ENCODE results near the gene PRRT4. TPM values are rescaled to one million over a fixed set of nuclear protein-coding genes. Genes with fewer than 3 reads are reported as not detected.

The PRRT4 gene
- total and polyA plus RNA-seq, 9 of the 15 experiments (the other 6 are each of a cell fraction or from before 2014, with no cell fraction given): not detected

DNA sequence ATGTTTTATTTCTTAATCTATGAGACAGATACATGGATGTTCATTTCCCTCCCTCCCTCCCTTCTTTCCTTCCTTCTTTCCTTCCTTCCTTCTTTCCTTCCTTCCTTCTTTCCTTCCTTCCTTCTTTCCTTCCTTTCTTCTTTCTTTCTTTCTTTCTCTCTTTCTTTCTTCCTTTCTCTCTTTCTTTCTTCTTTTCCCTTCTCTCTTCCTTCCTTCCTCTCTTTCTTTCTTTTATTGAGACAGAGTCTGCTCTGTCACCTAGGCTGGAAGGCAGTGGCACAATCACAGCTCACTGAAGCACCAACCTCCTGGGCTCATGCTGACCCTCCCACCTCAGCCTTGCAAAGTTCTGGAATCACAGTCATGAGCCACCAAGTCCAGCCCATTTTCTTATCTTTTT lies 5.5 kb upstream of the PRRT4 start:
- no peak overlapping the region for H3K9ac ChIP-seq (ENCODE audit: insufficient read depth in 1 of 2, low read depth in 2 of 2, low read length in 2 of 2)
- peaks cover under 1 to 6% of the 10 kb centered on the region in 2 experiments; a peak in 2 of 5 replicates for H3K4me1 ChIP-seq (replicated peaks in 1 of 2; ENCODE audit: control insufficient read depth in 2 of 2, insufficient read depth in 2 of 2, low read length in 2 of 2)
- CTCF ChIA-PET (ENCODE audit: low intra/inter-chr PET ratio): no interaction called here
- no peak overlapping the region for H3K27ac ChIP-seq (ENCODE audit: extremely low read depth, low read depth, low read length)
- FAIRE-seq: no peak
- no peak for DNase-seq (ENCODE audit: extremely low read depth in 1 of 4, low spot score in 3 of 4)
- POLR2A ChIA-PET: interaction anchor here (0.8 to 2.0 kb wide), 2 partner anchors 10 to 12 kb away, joined by 3 to 5 read pairs; no protein-coding TSS in a partner anchor
- intact Hi-C loops (cut with micrococcal nuclease) (no loop called here), in situ Hi-C loops (cut with MboI) (no loop called here)
- no peak for ATAC-seq
- H2AFZ ChIP-seq (ENCODE audit: low read depth, low read length): no peak overlapping the region
- H3K27me3 ChIP-seq (ENCODE audit: control insufficient read depth in 2 of 2, insufficient read depth in 2 of 2, low read length in 2 of 2): peaks cover 23 to 31% of the 10 kb centered on the region in 2 experiments
- H3K79me2 ChIP-seq (ENCODE audit: control insufficient read depth, insufficient read depth, low read length): no peaks in the 10 kb centered on the region
- no peaks in the 10 kb centered on the region for H3K9me1 ChIP-seq (ENCODE audit: control insufficient read depth, insufficient read depth, low read length)
- H3K9me3 ChIP-seq (replicated peaks; ENCODE audit: control insufficient read depth, insufficient read depth, low read depth, low read length): no peaks in the 10 kb centered on the region
- H3K4me2 ChIP-seq (ENCODE audit: insufficient read depth, low read length): no peak overlapping the region
- BruUV-seq (replicated peaks): no TSS peak
- no peaks in the 10 kb centered on the region for H3K36me3 ChIP-seq (ENCODE audit: control insufficient read depth, insufficient read depth, low read length)
- no peak overlapping the region for H3K4me3 ChIP-seq
- no peaks in the 10 kb centered on the region; the same call in 1 of the 2 replicates for H4K20me1 ChIP-seq (replicated peaks; ENCODE audit: control insufficient read depth, insufficient read depth, low read length)
- TF ChIP-seq HNRNPUL1 (IDR thresholded peaks at IDR 0.05; ENCODE audit: low read length) (no peak), MYBL2 (IDR thresholded peaks at IDR 0.05; ENCODE audit: low read depth) (no peak), MYBL2 (CRISPR knock-in tag; IDR thresholded peaks at IDR 0.05; ENCODE audit: borderline replicate concordance) (no peak), SP2 (IDR thresholded peaks at IDR 0.05; ENCODE audit: extremely low read depth, low read depth, low read length, poor library complexity, severe bottlenecking) (no peak), CBFA2T2 (conservative IDR thresholded peaks at IDR 0.05) (no peak), EZH2 (IDR thresholded peaks at IDR 0.05; ENCODE audit: borderline replicate concordance, low read depth, low read length) (no peak), CC2D1A (IDR thresholded peaks at IDR 0.05) (0 out of 2 replicates have a peak, but pooled peaks have one; percentile 21), ARHGAP35 (IDR thresholded peaks at IDR 0.05; ENCODE audit: partially characterized antibody) (no peak), CHCHD3 (CRISPR knock-in tag; IDR thresholded peaks at IDR 0.05) (no peak), CBX2 (IDR thresholded peaks at IDR 0.05; ENCODE audit: insufficient read depth, low read length, poor library complexity, severe bottlenecking) (no peak), ZNF696 (CRISPR knock-in tag; conservative IDR thresholded peaks at IDR 0.05) (no peak), RFX1 (IDR thresholded peaks at IDR 0.05) (no peak), MXI1 (IDR thresholded peaks at IDR 0.05; ENCODE audit: low read depth, low read length) (no peak)
- TF ChIP-seq, protein P1, sequence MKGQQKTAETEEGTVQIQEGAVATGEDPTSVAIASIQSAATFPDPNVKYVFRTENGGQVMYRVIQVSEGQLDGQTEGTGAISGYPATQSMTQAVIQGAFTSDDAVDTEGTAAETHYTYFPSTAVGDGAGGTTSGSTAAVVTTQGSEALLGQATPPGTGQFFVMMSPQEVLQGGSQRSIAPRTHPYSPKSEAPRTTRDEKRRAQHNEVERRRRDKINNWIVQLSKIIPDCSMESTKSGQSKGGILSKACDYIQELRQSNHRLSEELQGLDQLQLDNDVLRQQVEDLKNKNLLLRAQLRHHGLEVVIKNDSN (CRISPR knock-in tag; IDR thresholded peaks at IDR 0.05): no peak
- TF ChIP-seq, protein P2, sequence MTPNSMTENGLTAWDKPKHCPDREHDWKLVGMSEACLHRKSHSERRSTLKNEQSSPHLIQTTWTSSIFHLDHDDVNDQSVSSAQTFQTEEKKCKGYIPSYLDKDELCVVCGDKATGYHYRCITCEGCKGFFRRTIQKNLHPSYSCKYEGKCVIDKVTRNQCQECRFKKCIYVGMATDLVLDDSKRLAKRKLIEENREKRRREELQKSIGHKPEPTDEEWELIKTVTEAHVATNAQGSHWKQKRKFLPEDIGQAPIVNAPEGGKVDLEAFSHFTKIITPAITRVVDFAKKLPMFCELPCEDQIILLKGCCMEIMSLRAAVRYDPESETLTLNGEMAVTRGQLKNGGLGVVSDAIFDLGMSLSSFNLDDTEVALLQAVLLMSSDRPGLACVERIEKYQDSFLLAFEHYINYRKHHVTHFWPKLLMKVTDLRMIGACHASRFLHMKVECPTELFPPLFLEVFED (CRISPR knock-in tag; conservative IDR thresholded peaks at IDR 0.05): 0 out of 2 replicates have a peak, but pooled peaks have one; percentile 69
- TF ChIP-seq, protein P3, sequence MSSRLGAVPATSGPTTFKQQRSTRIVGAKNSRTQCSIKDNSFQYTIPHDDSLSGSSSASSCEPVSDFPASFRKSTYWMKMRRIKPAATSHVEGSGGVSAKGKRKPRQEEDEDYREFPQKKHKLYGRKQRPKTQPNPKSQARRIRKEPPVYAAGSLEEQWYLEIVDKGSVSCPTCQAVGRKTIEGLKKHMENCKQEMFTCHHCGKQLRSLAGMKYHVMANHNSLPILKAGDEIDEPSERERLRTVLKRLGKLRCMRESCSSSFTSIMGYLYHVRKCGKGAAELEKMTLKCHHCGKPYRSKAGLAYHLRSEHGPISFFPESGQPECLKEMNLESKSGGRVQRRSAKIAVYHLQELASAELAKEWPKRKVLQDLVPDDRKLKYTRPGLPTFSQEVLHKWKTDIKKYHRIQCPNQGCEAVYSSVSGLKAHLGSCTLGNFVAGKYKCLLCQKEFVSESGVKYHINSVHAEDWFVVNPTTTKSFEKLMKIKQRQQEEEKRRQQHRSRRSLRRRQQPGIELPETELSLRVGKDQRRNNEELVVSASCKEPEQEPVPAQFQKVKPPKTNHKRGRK (tag; IDR thresholded peaks at IDR 0.05): peak; percentile 96
- TF ChIP-seq, protein P4, sequence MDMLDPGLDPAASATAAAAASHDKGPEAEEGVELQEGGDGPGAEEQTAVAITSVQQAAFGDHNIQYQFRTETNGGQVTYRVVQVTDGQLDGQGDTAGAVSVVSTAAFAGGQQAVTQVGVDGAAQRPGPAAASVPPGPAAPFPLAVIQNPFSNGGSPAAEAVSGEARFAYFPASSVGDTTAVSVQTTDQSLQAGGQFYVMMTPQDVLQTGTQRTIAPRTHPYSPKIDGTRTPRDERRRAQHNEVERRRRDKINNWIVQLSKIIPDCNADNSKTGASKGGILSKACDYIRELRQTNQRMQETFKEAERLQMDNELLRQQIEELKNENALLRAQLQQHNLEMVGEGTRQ (CRISPR knock-in tag; IDR thresholded peaks at IDR 0.05): no peak
- TF ChIP-seq, protein P5, sequence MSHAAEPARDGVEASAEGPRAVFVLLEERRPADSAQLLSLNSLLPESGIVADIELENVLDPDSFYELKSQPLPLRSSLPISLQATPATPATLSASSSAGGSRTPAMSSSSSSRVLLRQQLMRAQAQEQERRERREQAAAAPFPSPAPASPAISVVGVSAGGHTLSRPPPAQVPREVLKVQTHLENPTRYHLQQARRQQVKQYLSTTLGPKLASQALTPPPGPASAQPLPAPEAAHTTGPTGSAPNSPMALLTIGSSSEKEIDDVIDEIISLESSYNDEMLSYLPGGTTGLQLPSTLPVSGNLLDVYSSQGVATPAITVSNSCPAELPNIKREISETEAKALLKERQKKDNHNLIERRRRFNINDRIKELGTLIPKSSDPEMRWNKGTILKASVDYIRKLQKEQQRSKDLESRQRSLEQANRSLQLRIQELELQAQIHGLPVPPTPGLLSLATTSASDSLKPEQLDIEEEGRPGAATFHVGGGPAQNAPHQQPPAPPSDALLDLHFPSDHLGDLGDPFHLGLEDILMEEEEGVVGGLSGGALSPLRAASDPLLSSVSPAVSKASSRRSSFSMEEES (CRISPR knock-in tag; IDR thresholded peaks at IDR 0.05): no peak

Data from K562 (cell line).